ENCODE results near the gene ACTRT2. TPM values are rescaled to one million over a fixed set of nuclear protein-coding genes. Genes with fewer than 3 reads are reported as not detected.

ACTRT2 gene
- total RNA-seq, 1 donor from 2014 or later = not detected

DNA sequence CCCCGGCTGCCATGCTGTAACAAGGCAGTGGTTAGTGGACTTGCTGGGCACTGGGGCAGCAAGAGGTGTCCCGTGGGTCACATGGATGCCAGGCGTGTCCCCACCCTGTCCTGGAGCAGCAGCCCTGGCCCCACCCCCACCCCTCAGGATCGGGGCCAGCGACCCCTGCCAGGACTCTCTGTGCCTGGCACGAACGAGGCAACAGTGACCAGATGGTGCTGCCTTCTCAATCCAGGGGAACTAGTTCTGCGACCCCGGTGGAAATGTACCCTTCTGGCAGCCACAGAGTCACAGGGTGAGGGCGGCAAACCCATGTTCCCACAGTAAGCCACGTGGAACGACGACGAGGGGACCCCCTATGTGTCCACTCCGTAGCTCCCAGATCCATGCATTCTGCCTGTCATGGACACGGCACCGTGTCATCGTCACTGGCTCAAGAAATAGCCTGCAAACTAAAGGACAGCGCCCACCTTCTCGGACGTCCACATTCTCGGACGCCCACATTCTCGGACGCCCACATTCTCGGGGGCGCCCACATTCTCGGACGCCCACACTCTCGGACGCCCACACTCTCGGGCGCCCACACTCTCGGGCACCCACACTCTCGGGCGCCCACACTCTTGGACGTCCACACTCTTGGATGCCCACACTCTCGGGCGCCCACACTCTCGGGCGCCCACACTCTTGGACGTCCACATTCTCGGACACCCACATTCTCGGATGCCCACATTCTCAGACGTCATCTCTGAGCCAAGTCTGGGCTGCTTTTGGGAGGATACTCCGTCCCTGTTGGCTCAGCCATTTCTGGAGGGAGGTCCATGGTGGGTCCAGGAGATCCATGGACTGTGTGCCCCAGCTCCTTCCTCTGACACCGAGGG lies 19.6 kb upstream of the ACTRT2 start:
- DNase-seq (ENCODE audit: low spot score in 2 of 2) = no peak
- FAIRE-seq = no peak

DNA sequence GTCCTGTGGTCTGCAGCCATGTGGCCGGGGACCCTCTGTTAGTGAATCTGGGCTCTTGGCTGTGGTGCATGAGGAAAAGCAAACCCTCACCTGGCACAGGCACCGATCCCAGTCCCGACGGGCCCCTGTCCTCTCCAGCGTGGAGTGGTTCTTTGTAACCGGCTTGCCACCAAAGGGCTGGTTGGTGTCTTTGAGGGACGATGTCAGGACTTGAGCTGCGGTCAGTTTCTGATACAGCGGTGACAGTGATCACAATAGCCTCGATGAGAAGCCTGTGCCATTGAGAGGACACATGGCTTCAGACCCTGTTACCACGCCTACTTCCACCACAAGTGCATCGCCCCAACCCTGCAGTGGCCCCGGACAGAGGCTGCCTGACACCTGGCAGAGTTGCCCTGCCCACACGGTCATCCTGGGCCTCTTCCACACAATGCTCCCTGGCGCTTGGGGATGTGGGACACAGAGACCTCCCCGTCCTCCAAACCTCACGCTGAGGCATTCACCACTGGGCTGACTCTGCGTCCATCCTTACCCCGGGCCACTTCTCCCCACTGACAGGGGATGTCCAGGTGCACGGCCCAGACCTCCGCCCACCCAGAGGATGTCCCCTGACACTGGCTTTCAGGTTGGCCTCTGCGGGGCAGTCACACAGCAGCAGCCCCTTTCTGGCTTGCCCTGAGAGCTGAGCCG lies 18.8 kb upstream of the ACTRT2 start:
- DNase-seq (ENCODE audit: low spot score in 2 of 2) = no peak
- no peak for FAIRE-seq

DNA sequence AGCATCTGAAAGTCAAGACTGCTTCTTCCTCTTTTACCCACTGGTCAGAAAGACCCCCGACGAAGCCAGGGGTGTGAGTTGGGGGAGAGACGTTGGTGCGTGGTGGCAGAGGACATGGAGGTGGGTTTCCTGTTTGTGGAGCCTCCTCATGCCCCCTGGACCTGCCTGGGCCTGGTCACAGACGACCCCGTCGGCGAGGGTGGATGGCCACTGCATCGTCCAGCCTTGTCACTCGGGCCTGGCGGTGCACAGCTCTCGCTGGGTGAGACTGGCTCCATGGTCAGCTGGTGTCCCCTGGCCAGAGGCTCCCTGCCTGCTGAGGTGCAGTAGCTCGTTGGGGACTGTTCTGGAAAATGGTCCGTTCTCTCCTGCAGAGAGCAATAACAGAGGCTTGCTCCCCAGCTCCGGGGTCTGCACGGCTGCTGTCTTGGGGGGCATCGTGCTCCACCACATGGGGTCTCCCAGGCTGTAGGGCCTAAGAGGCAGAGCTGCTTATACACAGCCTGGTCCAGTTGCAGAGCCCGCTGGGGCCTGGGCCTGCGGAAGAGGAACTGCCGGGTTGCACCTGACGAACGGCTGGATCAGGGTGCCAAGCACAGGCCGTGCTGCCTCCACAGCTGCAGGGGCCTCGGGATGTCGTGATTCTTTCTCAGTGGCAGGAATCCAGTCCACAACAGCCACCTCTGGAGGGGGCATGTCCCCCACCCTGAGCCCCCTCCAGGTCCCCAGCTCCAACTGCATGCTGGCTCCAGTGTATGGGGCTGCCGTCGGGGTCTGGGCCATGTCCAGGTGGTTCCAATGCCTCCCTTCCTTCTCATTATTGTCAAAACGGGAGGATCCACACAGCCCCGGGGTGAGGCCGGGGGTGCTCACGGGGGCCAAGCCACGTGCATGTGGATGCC lies 18.0 kb upstream of the ACTRT2 start:
- FAIRE-seq (no peak), DNase-seq (ENCODE audit: low spot score in 2 of 2) (no peak)

DNA sequence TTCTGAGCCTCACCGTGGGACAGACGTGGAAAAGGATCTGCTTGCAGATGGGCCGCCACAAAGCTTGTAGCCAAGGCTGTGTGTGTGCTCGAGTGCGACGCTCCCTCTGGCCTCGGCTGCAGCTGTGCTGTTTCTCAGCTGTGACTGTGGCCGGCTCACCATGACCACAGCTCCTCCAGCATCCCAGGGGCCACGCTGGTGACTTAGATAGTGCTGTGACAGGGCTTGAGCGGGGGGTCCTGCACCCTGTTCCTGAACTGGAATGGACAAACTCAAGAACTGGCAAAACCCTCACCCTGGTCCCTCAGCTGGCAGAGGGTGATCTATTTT lies 17.4 kb upstream of the ACTRT2 start:
- FAIRE-seq (no peak), DNase-seq (ENCODE audit: low spot score in 2 of 2) (no peak)

DNA sequence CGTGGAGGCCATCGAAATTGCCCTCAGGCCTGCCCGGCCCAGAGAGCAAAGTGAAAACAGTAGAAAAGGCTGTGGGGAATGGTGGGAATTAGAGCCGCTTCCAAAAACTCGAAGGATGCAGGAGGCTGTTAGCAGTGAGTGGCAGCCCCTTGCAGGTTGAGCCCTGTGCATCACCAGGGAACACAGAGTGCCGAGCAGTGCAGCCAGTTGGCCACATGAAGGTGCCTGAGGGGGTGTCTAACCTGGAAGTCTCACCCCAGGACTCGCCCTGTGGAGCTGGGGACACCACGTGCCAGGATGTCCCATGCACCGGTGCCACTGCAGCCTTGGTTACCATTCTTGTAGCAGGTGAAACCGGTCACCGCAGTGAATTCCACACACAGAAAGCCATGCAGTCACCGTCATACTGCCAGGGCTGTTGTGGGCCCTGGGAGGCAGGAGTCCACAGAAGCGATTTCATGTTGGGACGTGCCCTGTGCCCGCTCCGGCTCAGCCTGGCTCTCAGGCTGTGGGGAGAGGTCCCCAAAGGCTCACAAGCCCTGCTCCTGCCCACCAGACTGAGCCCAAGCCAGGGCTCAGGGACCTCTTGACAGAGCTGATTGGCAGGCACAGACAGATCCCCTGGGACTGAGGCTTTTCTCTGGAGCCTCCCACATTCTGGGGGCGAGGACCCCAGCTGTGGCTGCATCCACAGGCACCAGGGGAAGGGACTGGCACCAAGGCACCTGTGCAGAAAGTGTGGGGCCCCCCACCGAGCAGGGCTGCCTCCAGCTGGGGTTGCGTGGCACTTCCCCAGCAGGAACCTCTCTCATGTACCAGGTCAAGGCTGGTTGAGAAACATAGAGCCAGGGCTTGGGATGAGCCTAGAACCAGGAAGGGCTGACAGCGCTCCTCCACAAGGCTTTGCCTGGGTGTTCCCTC lies 16.7 kb upstream of the ACTRT2 start:
- DNase-seq (ENCODE audit: low spot score in 2 of 2) (no peak), FAIRE-seq (no peak)

DNA sequence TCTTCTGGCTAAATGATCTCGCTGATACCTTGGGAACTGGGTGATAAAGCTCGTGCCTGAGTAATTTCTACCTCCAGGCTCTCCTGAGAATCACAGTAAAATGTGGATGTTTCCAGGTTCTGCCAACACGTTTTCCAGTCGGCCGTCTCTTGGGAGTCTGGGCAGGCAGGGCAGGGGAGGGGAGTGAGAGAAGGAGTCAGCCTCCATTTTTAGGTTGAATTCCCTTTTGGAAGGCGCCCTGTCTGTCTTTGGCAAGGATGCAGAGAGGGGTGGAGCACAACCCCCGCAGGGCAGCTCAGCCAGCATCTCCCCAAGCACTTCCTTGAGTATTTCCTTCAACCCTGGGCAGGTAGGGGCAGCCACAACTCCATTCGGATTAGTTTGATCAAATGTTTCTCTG lies 15.5 kb upstream of the ACTRT2 start:
- DNase-seq (ENCODE audit: low spot score in 2 of 2) (no peak), FAIRE-seq (no peak)

DNA sequence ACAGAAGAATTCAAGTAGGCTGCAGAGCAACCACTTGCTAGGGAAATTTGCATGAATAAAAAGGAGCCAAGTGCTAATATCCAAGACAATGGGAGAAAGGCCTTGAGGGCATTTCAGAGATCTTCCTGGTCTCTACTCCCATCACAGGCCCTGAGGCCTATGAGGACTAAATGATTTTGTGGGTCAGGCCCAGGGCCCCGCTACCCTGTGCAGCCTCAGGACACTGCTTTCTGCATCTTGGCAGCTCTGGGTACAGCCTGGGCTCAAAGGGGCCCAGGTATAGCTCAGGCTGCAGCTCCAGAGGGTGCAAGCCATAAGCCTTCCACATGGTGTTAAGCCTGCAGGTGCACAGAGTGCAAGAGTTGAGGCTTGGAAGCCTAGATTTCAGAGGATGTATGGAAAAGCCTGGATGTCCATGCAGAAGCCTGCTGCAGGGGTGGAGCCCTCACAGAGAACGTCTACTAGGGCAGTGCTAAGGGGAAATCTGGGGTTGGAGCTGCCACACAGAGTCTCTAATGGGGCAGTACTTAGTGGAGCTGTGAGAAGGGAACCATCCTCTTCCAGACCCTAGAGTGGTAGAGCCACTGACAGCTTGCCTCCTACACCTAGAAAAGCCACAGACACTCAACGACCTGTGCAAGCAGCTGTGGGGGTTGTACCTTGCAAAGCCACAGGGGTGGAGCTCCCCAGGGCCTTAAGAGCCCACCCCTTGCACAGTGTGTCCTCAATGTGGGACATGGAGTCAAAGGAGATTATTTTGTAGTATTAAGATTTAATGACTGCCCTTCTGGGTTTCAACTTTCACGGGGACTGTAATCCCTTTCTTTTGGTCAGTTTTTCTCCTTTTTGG lies 13.7 kb upstream of the ACTRT2 start:
- FAIRE-seq (no peak), DNase-seq (ENCODE audit: low spot score in 2 of 2) (no peak)

DNA sequence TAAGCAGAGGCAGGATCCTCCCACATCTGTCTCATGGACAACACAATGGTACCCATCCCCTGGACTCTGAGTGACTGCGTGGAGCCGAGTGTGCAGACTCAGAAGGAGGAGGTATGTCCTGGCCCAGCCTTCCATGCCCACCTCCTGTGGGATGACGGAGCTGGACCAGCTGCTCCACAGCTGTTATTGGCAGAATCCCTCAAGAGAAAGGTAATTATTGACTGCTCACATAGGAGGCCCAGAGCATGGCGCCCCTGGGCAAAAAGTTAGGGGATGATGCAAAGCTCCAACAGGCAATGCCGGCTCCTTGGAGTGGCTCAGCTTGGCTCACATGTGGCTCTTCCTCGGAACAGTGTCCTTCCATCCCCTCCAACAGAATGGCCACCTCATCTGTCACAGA lies 12.2 kb upstream of the ACTRT2 start:
- DNase-seq (ENCODE audit: low spot score in 2 of 2) = no peak

DNA sequence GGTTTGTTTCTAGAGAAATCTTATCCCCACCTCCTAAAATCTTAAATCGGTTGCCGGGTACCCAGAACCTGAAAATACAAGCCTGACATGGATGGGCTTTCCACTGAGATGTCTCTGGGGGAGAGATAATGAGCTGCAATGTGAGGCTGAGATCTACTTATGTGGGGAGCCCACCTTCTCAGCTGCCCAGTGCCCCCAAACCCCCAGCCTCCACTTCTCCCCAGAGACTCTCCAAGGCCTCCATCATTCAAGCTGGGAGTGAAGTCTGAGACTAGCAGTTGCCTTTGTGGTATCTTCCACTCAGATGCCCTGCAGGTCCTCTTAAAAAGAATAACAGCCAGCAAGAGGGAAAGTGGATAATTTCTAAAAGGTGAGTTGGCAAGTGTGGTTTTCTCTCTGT lies 11.7 kb upstream of the ACTRT2 start:
- no peak for DNase-seq (ENCODE audit: low spot score in 2 of 2)
- no peak for FAIRE-seq

More for the DNA sequence above, 12.2 kb upstream of the ACTRT2 start:
- no peak for FAIRE-seq

DNA sequence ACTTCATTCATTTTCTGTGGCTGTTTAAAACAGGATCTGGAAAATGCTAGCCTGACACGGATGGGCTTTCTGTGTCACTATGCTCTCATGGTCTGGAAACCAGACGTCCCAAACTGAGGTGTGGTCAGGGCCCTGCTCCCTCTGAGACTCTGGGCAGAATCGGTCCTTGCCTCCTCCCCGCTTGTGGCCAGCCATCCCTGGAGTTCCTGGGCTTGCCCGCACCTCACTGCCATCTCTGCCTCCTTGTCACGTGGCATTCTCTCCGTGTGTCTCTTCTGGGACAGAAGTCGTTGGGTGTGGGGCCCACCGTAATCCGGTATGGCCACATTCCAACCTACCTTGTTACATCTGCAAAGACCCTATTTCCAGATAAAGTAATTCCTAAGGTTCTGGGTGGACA lies 10.1 kb upstream of the ACTRT2 start:
- no peak for FAIRE-seq

DNA sequence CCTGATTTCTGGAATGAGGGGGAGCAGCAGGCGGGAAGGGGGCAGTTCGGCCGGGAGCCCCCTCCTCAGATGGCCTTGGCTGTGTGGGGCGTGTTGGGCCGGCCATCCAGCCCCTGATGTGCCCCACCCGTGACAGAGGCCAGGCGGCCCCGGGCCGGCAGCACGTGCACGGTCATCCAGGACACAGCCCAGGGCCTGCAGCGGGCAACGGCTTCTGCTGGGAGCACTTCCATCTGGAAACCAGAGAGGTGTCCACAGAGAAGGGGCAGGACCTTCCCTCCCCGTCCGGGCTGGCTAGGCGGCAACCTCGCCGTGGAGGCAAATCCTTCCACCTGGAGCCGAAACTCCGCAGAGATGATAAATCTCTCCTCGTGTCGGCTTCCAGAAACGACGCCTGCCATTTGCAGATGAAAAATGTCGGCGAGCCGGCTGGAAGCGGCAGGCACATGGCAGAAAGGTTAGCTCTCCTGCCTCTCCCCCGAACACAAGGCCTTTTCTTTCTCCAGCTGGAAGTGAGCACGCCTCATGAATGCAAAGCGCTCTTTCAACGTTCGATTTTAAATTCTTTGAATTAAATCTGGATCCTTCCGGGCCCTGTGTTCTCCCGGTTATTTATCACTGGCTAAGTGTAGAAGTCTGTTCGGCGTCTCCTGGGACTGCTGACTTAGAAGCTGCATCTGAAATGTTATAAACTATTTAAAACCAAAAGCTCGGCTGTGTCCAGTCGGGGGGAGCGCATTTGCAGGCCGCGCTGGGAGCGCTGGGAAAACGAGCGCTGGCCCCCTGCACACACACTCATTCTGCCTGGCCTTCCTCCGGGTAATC lies 9.4 kb upstream of the ACTRT2 start:
- DNase-seq (ENCODE audit: low spot score in 2 of 2) (peak; percentile 61 to 75), FAIRE-seq (no peak)

More for the DNA sequence above, 10.1 kb upstream of the ACTRT2 start:
- no peak for DNase-seq (ENCODE audit: low spot score in 2 of 2)

DNA sequence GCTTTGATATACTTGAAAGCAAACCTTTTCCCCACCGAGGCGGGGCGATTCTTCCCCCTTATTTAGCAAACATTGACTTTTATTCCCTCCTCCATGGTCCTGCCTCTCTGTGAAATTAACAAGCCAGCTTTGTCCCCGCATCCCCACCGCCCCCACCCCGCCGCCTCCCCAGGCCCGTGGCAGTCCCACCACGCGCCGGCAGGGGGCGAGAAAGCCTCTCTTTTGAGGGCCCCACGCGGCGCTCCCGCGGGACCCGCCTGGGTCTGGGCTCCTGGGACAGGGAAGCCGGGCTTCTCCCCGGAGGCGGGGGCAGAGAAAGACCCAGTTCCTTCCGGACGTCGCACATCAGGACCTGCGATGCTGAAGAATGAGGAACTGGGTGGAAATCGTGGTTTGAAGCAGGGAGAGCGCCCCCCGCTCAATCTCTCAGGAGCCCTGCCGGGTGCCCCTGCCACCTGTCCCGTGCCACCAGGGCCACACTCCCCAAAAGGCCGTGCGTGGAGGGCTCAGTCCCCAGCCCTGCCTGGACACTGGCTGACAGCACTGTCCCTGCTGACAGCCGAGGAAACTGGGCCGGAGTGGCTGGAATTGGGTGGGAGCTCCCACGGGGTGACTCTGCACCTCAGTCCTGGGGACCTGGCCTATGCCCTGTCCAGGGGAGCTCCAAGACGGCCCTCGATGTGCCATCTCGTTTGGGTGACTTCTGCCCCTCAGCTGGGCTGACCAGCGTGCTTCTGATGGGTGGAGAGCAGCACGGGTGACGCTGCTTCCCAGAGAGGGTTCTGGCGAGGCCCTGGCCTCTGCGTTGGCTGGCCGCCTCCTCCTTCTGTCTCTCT lies 8.6 kb upstream of the ACTRT2 start:
- FAIRE-seq = no peak

DNA sequence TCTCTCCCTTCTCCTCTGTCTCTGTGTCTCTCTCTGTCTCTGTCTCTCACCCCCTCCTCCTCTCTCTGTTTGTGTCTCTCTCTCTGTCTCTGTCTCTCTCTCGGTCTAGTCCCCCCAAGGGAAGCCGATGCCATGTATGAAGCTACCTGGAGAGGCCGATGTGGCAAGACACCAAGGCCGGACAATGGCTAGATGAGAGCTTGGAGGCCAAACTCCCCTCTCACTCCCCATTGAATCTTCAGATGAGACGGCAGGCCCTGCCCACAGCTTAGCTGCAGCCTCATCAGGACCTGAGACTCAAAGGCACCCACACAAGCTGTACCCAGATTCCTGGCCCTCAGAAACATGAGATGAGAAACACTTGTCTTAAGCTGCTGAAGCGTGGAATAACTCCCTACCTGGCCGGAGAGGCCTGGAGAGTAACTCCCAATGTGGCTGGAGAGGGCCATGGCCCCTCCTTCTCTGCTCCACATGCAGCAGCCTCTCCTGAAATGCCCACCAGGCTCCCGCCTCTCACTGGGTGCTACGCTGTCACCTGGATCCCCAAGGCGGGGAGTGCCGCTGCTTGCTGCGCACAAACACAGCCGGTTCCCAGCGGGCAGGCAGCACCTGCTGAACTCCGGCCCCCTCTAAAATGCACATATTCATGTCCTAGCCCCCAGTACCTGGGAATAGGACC lies 7.8 kb upstream of the ACTRT2 start:
- DNase-seq (ENCODE audit: low spot score in 2 of 2) = no peak

More for the DNA sequence above, 8.6 kb upstream of the ACTRT2 start:
- DNase-seq (ENCODE audit: low spot score in 2 of 2) = peak; percentile 86 to 92

DNA sequence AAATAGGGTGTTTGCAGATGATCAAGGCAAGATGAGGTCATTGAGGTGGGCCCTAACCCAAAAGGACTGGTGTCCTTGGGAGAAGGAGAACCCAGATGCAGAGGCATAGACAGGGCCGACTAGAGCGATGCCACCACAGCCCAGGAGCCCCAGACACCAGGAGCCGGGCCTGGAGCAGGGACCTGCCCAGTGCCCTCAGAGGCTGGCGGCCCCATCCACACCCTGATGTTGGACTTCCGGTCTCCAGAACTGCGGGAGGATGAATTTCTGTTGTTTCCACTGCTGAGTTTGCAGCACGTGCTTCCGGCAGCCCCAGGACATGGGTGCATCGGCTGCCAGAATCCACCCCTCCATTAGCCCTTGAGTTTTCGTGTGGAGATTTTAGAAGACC lies 7.2 kb upstream of the ACTRT2 start:
- DNase-seq (ENCODE audit: low spot score in 2 of 2) (no peak), FAIRE-seq (no peak)

More for the DNA sequence above, 7.8 kb upstream of the ACTRT2 start:
- no peak for FAIRE-seq

DNA sequence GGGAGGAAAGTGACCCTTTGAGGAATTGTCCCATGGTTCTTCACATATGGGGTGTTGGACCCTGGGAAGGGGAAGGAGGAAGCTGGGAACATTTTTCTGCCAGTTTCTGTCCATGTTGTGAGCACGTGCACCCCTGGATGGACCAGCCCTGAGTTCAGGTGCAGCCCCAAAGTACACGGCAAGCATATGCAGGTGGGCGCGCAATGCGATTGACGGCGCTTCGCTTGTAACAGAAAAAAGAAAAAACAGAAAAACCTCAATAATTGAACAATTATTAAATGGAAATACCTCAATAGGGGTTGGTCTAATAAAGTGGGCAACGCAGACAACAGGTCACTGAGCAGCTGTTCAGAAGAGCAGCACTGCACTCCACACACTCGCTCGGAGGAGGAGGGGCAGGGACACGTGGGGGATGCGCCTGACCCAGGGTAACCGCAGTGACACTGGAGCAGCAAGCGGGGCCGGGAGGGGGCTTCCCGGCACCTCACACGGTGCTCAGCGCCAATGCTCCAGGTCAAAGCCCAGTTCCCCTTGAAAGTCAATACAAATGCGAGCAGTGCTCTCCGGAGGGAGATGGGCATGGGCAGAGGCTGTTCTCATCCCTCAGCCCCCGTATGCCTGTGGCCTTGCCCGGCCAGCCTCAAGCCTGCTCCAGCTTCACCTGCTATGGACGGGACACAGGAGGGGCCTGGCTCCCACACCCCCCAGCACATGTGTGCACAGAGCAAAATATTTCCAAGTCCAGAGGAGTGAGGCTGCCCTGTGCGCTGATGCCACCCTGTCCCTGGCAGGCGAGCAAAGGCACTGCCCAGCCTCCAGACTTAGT lies 6.6 kb upstream of the ACTRT2 start:
- no peak for DNase-seq (ENCODE audit: low spot score in 2 of 2)
- FAIRE-seq = no peak

DNA sequence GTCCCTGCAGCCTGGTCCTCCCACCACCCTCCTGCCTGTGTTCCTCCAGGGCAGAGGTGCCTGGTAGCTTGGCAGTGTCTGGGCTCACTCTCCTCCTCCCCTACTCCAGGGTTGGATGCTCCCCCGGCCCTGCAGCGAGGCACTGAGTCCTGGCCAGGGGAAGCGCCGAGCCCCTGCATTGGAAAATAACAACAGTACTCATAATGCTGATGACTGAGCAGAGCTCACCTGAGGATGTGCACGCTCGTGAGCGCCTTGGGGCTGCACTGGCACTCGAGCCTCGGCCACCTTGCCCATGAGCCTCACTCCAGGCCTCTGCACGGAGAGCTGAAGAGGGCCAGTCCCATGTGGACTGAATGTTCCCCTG lies 6.0 kb upstream of the ACTRT2 start:
- no peak for DNase-seq (ENCODE audit: low spot score in 2 of 2)
- no peak for FAIRE-seq
